ENCODE results near the gene PLCB1.

The PLCB1 gene

GRCh38 chr20:8788275-8788674 lies 656.2 kb downstream of the PLCB1 start:
- no peak for TF ChIP-seq REST (IDR thresholded peaks at IDR 0.05; ENCODE audit: insufficient read depth in 1 of 2, low read depth in 2 of 2, low read length in 2 of 2)

GRCh38 chr20:8788831-8789230 lies 656.8 kb downstream of the PLCB1 start:
- TF ChIP-seq REST (IDR thresholded peaks at IDR 0.05; ENCODE audit: insufficient read depth in 1 of 2, low read depth in 2 of 2, low read length in 2 of 2) (no peak), FOXP2 (optimal IDR thresholded peaks at IDR 0.05; ENCODE audit: borderline replicate concordance, extremely low read depth, extremely low read length, insufficient read depth) (no peak), TAF1 (IDR thresholded peaks at IDR 0.05; ENCODE audit: borderline replicate concordance, insufficient read depth, low read length) (no peak), SIN3A (IDR thresholded peaks at IDR 0.05; ENCODE audit: borderline replicate concordance, insufficient read depth, low read length) (no peak), POLR2AphosphoS5 (IDR thresholded peaks at IDR 0.05; ENCODE audit: low read depth, low read length) (no peak)

GRCh38 chr20:8790442-8791074 lies 658.5 kb downstream of the PLCB1 start:
- TF ChIP-seq FOXP2 (optimal IDR thresholded peaks at IDR 0.05; ENCODE audit: borderline replicate concordance, extremely low read depth, extremely low read length, insufficient read depth) = no peak
- no peak for TF ChIP-seq SIN3A (IDR thresholded peaks at IDR 0.05; ENCODE audit: borderline replicate concordance, insufficient read depth, low read length)
- TF ChIP-seq POLR2AphosphoS5 (IDR thresholded peaks at IDR 0.05; ENCODE audit: low read depth, low read length) = no peak

GRCh38 chr20:8795404-8795803 lies 663.3 kb downstream of the PLCB1 start:
- TF ChIP-seq REST (IDR thresholded peaks at IDR 0.05; ENCODE audit: insufficient read depth in 1 of 2, low read depth in 2 of 2, low read length in 2 of 2) (no peak), SIN3A (IDR thresholded peaks at IDR 0.05; ENCODE audit: borderline replicate concordance, insufficient read depth, low read length) (no peak), TAF1 (IDR thresholded peaks at IDR 0.05; ENCODE audit: borderline replicate concordance, insufficient read depth, low read length) (no peak), POLR2AphosphoS5 (IDR thresholded peaks at IDR 0.05; ENCODE audit: low read depth, low read length) (no peak), FOXP2 (optimal IDR thresholded peaks at IDR 0.05; ENCODE audit: borderline replicate concordance, extremely low read depth, extremely low read length, insufficient read depth) (no peak)

GRCh38 chr20:8796088-8796660 lies 664.1 kb downstream of the PLCB1 start:
- no peak for TF ChIP-seq FOXP2 (optimal IDR thresholded peaks at IDR 0.05; ENCODE audit: borderline replicate concordance, extremely low read depth, extremely low read length, insufficient read depth)
- TF ChIP-seq TAF1 (IDR thresholded peaks at IDR 0.05; ENCODE audit: borderline replicate concordance, insufficient read depth, low read length) = no peak
- TF ChIP-seq POLR2AphosphoS5 (IDR thresholded peaks at IDR 0.05; ENCODE audit: low read depth, low read length) = no peak
- no peak for TF ChIP-seq SIN3A (IDR thresholded peaks at IDR 0.05; ENCODE audit: borderline replicate concordance, insufficient read depth, low read length)
- TF ChIP-seq REST (IDR thresholded peaks at IDR 0.05; ENCODE audit: insufficient read depth in 1 of 2, low read depth in 2 of 2, low read length in 2 of 2) = no peak
